IMR-90 (cell line): ENCODE data around the gene L1CAM. TPM values are rescaled to one million over a fixed set of nuclear protein-coding genes. Genes with fewer than 3 reads are reported as not detected.

Experiments
- ATAC-seq: fragments of 200-7000 bp; cut with Tn5 transposase; 2 replicates; pipeline ENCODE4 v1.9.1; 2020; ENCODE audit warnings: low read depth, mild to moderate bottlenecking, moderate library complexity
- BruUV-seq: library from RNA; stranded (reverse); fragments of 400-500 nt; replicated peaks from 2 replicates; lab custom pipeline; 2021; lab: Mats Ljungman, UMichigan
- CTCF ChIA-PET: fragments of 300-600 bp; formaldehyde crosslinking; extraction: SDS; loops from one replicate; lab custom pipeline; 2021; ENCODE audit warnings: antibody characterized with exemption; lab: Yijun Ruan, JAX
- POLR2A ChIA-PET: fragments of 300-600 bp; sonication (Branson Sonifier 250); formaldehyde crosslinking; loops from one replicate; lab custom pipeline; 2022; ENCODE audit warnings: antibody characterized with exemption; ENCODE audit not compliant: unreplicated experiment; lab: Charles Lee
- DNase-seq: peaks from one replicate; pipeline ENCODE4 v3.0.0; 2013
- H2AFZ ChIP-seq: replicated peaks from 2 replicates; pipeline ENCODE3; 2013; ENCODE audit warnings: low read length, mild to moderate bottlenecking; ENCODE audit not compliant: poor library complexity
- H2AK5ac ChIP-seq: 2 replicates; pipeline ENCODE4 v1.6.1; 2013; ENCODE audit warnings: low read depth, low read length, inconsistent platforms
- H2AK9ac ChIP-seq: replicated peaks from 2 replicates; pipeline ENCODE3; 2013; ENCODE audit warnings: mild to moderate bottlenecking, low read depth, low read length, moderate library complexity; ENCODE audit not compliant: poor library complexity
- H2BK120ac ChIP-seq: 2 replicates; pipeline ENCODE4 v1.6.1; 2013; ENCODE audit warnings: low read depth, low read length, inconsistent platforms
- H2BK15ac ChIP-seq: 3 replicates; pipeline ENCODE4 v1.6.1; 2013; ENCODE audit warnings: low read depth, low read length, inconsistent platforms
- H2BK20ac ChIP-seq: 2 replicates; pipeline ENCODE4 v1.6.1; 2013; ENCODE audit warnings: low read depth, mild to moderate bottlenecking, inconsistent platforms, low read length, moderate library complexity
- H2BK5ac ChIP-seq: 2 replicates; pipeline ENCODE4 v1.6.1; 2013; ENCODE audit warnings: mild to moderate bottlenecking, low read depth, low read length, inconsistent platforms; ENCODE audit not compliant: poor library complexity, severe bottlenecking
- H3K14ac ChIP-seq: replicated peaks from 2 replicates; pipeline ENCODE4 v1.6.1; 2013; ENCODE audit warnings: low read depth, low read length, inconsistent platforms
- H3K18ac ChIP-seq: 2 replicates; pipeline ENCODE4 v1.6.1; 2013; ENCODE audit warnings: low read depth, low read length, control low read depth
- H3K23ac ChIP-seq: 2 replicates; pipeline ENCODE4 v1.6.1; 2013; ENCODE audit warnings: low read depth, low read length, inconsistent platforms
- H3K27ac ChIP-seq: 2 replicates; pipeline ENCODE4 v1.5.1; 2013; ENCODE audit warnings: mild to moderate bottlenecking, control low read depth, low read length; ENCODE audit not compliant: insufficient read depth
- H3K27me3 ChIP-seq: 2 replicates; pipeline ENCODE4 v1.6.1; 2013; ENCODE audit warnings: low read length; ENCODE audit not compliant: control insufficient read depth, insufficient read depth
- H3K36me3 ChIP-seq: 2 replicates; pipeline ENCODE4 v1.6.1; 2013; ENCODE audit warnings: low read length, mixed read lengths; ENCODE audit not compliant: control insufficient read depth, insufficient read depth
- H3K4ac ChIP-seq: 2 replicates; pipeline ENCODE4 v1.6.1; 2013; ENCODE audit warnings: low read depth, low read length, inconsistent platforms
- H3K4me1 ChIP-seq: 2 replicates; pipeline ENCODE4 v1.6.1; 2013; ENCODE audit warnings: low read length, mixed read lengths; ENCODE audit not compliant: control insufficient read depth, insufficient read depth
- H3K4me2 ChIP-seq: 2 replicates; pipeline ENCODE4 v1.6.1; 2013; ENCODE audit warnings: low read depth, mild to moderate bottlenecking, control low read depth, low read length, moderate library complexity
- H3K4me3 ChIP-seq: 2 replicates; pipeline ENCODE4 v1.5.1; 2013; ENCODE audit warnings: low read depth, mild to moderate bottlenecking, control low read depth, low read length, moderate library complexity; ENCODE audit not compliant: insufficient read depth
- H3K56ac ChIP-seq: 2 replicates; pipeline ENCODE4 v1.6.1; 2013; ENCODE audit warnings: low read length, inconsistent platforms; ENCODE audit not compliant: insufficient read depth; ENCODE audit errors: extremely low read depth
- H3K79me1 ChIP-seq, 2 experiments: 2 replicates each; pipeline ENCODE4 v1.6.1; 2013; ENCODE audit warnings: low read length in 2 of 2, inconsistent platforms in 1 of 2, low read depth in 1 of 2
- H3K9ac ChIP-seq: 2 replicates; pipeline ENCODE4 v1.6.1; 2013; ENCODE audit warnings: low read depth, low read length, control low read depth
- H3K9me1 ChIP-seq: 2 replicates; pipeline ENCODE4 v1.6.1; 2013; ENCODE audit warnings: low read length, inconsistent platforms; ENCODE audit not compliant: insufficient read depth
- H3K9me3 ChIP-seq: 2 replicates; pipeline ENCODE4 v1.6.1; 2013; ENCODE audit warnings: low read length; ENCODE audit not compliant: control insufficient read depth, insufficient read depth
- H4K20me1 ChIP-seq: 2 replicates; pipeline ENCODE4 v1.6.1; 2013; ENCODE audit warnings: low read length, inconsistent platforms; ENCODE audit not compliant: insufficient read depth
- H4K5ac ChIP-seq: 2 replicates; pipeline ENCODE4 v1.6.1; 2013; ENCODE audit warnings: mild to moderate bottlenecking, low read depth, low read length, control low read depth
- H4K8ac ChIP-seq, 2 experiments: 2 replicates each; pipeline ENCODE4 v1.6.1; 2013; ENCODE audit warnings: low read depth in 2 of 2, low read length in 2 of 2, control low read depth in 1 of 2, inconsistent platforms in 1 of 2
- H4K91ac ChIP-seq: 2 replicates; pipeline ENCODE4 v1.6.1; 2013; ENCODE audit warnings: low read depth, low read length, inconsistent platforms; ENCODE audit not compliant: insufficient read depth
- BHLHE40 ChIP-seq: fragments of 150-350 bp; IDR thresholded peaks from 2 replicates; pipeline ENCODE4 v1.6.1; 2016; ENCODE audit warnings: mild to moderate bottlenecking, low read depth, low read length
- CHD1 ChIP-seq: IDR thresholded peaks from 2 replicates; pipeline ENCODE4 v1.6.1; 2012; ENCODE audit warnings: low read depth, low read length, improper control_type of control experiment
- MAZ ChIP-seq: IDR thresholded peaks from 2 replicates; pipeline ENCODE4 v1.6.1; 2012; ENCODE audit warnings: low read depth, mild to moderate bottlenecking, low read length, improper control_type of control experiment, moderate library complexity, borderline replicate concordance
- MXI1 ChIP-seq: IDR thresholded peaks from 2 replicates; pipeline ENCODE4 v1.6.1; 2012; ENCODE audit warnings: low read depth, mild to moderate bottlenecking, low read length, moderate library complexity, borderline replicate concordance
- RFX5 ChIP-seq: IDR thresholded peaks from 2 replicates; pipeline ENCODE4 v1.8.0; 2012; ENCODE audit warnings: low read depth, mild to moderate bottlenecking, low read length, moderate library complexity
- SMC3 ChIP-seq: fragments of 150-350 bp; IDR thresholded peaks from 2 replicates; pipeline ENCODE4 v1.6.1; 2016; ENCODE audit warnings: low read depth, mild to moderate bottlenecking, antibody characterized with exemption, low read length, moderate library complexity
- WGBS, 2 experiments: methylation state at CpG; one replicate each; pipeline versions ENCODE4 v1.1.5 to v1.1.7; 2013; ENCODE audit warnings: missing lambda C conversion rate in 2 of 2; ENCODE audit not compliant: insufficient read length in 1 of 2; ENCODE audit errors: extremely low coverage in 2 of 2; 5-methylcytosine and 5-hydroxymethylcytosine counted together
- dilution Hi-C: fragments of 300-500 bp; cut with HindIII; formaldehyde crosslinking; loops from one replicate; pipeline ENCODE4 v1.14.3; 2018; ENCODE audit warnings: low sequenced_read_pairs; ENCODE audit not compliant: unreplicated experiment
- in situ Hi-C: fragments of 300-500 bp; cut with MboI; formaldehyde crosslinking; loops from 3 replicates; pipeline ENCODE4 v1.14.3; 2019; ENCODE audit warnings: low sequenced_read_pairs, inconsistent platforms, mixed read lengths
- intact Hi-C: fragments of 100-400 bp; cut with micrococcal nuclease; formaldehyde crosslinking; loops from 2 replicates; pipeline ENCODE4 v1.10.0; 2022
- polyA plus RNA-seq, 3 experiments: library from polyadenylated mRNA; depleted of rRNA; stranded (reverse); fragments of >200 nt; gene quantifications; 2 replicates each; pipeline ENCODE4 v1.2.3, GENCODE V29; 2012; ENCODE audit warnings: low replicate concordance in 1 of 3
- total RNA-seq: library from RNA; depleted of rRNA; stranded (reverse); fragments of >200 nt; gene quantifications from 2 replicates; pipeline ENCODE4 v1.2.3, GENCODE V29; 2012; rRNA removed
- TF ChIP-seq, protein P1 (sequence below): conservative IDR thresholded peaks from 2 replicates; pipeline ENCODE4 v1.5.1; 2012; ENCODE audit warnings: mild to moderate bottlenecking, low read depth, low read length, improper control_type of control experiment

Gene L1CAM
- total and polyA plus RNA-seq, 2 of the 4 experiments (the other 2 are of a cell fraction): 0.36 to 1.9 TPM

DNA sequence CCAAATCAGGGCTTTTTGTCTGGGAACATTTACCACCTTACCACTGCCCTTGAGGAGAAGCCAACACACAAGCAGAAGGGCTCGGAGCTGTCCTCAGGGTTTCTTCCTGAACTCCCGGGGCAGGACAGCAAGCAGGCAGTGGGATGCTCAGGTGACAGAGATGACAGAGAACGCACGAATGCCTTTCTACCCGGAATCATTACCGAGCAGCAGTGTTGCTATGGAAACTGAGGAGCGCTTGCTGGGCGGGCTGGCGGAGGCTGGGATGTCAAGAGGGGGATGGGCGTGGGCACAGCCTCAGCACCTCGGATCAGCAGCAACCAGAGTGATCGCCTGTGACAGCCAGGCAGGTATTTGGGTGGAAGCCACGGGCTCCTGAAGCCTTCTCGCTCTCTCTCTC lies 73.8 kb downstream of the L1CAM start:
- H2BK120ac ChIP-seq: no peak overlapping the region
- H2AK5ac ChIP-seq: no peak overlapping the region
- H2BK5ac ChIP-seq: no peak overlapping the region
- no peak overlapping the region for H2BK20ac ChIP-seq
- POLR2A ChIA-PET: no interaction called here
- peaks cover 18% of the 10 kb centered on the region for H3K27me3 ChIP-seq
- no peak overlapping the region for H4K91ac ChIP-seq
- DNase-seq (no peak), ATAC-seq (no peak)
- H3K4me1 ChIP-seq: no peaks in the 10 kb centered on the region
- H3K9me1 ChIP-seq: no peaks in the 10 kb centered on the region
- H3K14ac ChIP-seq: no peak overlapping the region
- WGBS, 2 experiments: 54% methylated on average over 6 of the region's 14 CpGs; no CpG with 5 or more reads in 1 of the 2 experiments
- H3K9ac ChIP-seq: no peak overlapping the region
- H3K27ac ChIP-seq: no peak overlapping the region
- H2AK9ac ChIP-seq: no peak overlapping the region
- BruUV-seq: no TSS peak
- intact Hi-C loops: no loop called here
- no peak overlapping the region for H3K56ac ChIP-seq
- H3K18ac ChIP-seq: no peak overlapping the region
- peaks cover 11% of the 10 kb centered on the region for H3K9me3 ChIP-seq
- no peaks in the 10 kb centered on the region for H3K36me3 ChIP-seq
- TF ChIP-seq MAZ: no peak
- TF ChIP-seq CHD1: no peak
- TF ChIP-seq BHLHE40: no peak
- TF ChIP-seq SMC3: no peak
- TF ChIP-seq RFX5: no peak
- TF ChIP-seq MXI1: no peak
- TF ChIP-seq, protein P1, sequence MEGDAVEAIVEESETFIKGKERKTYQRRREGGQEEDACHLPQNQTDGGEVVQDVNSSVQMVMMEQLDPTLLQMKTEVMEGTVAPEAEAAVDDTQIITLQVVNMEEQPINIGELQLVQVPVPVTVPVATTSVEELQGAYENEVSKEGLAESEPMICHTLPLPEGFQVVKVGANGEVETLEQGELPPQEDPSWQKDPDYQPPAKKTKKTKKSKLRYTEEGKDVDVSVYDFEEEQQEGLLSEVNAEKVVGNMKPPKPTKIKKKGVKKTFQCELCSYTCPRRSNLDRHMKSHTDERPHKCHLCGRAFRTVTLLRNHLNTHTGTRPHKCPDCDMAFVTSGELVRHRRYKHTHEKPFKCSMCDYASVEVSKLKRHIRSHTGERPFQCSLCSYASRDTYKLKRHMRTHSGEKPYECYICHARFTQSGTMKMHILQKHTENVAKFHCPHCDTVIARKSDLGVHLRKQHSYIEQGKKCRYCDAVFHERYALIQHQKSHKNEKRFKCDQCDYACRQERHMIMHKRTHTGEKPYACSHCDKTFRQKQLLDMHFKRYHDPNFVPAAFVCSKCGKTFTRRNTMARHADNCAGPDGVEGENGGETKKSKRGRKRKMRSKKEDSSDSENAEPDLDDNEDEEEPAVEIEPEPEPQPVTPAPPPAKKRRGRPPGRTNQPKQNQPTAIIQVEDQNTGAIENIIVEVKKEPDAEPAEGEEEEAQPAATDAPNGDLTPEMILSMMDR: no peak
- no peaks in the 10 kb centered on the region for H3K79me1 ChIP-seq
- H4K5ac ChIP-seq: no peak overlapping the region
- no peak overlapping the region for H3K4ac ChIP-seq
- no peak overlapping the region for H2BK15ac ChIP-seq
- no peak overlapping the region for H4K8ac ChIP-seq
- H3K4me3 ChIP-seq: no peak overlapping the region
- in situ Hi-C loops: no loop called here
- CTCF ChIA-PET: no interaction called here
- H3K4me2 ChIP-seq: no peak overlapping the region
- H4K20me1 ChIP-seq: no peaks in the 10 kb centered on the region
- no peak overlapping the region for H3K23ac ChIP-seq
- dilution Hi-C loops: no loop called here
- no peak overlapping the region for H2AFZ ChIP-seq

Other genes with a start within 250 kb of the L1CAM start
- under 0.01 TPM in 2 replicates for gene DUSP9, start 239.0 kb downstream of the L1CAM start, total RNA-seq
- 0.09 and 0.16 TPM in 2 replicates for gene DUSP9, start 239.0 kb downstream of the L1CAM start, polyA plus RNA-seq (2012; rRNA removed)
- gene PNCK, start 212.4 kb downstream of the L1CAM start, total RNA-seq: 0.18 TPM in 1 of 2 replicates, not detected in the other
- 0.13 and 0.22 TPM in 2 replicates for gene PNCK, start 212.4 kb downstream of the L1CAM start, polyA plus RNA-seq (2012; rRNA removed)
- gene SLC6A8, start 198.2 kb downstream of the L1CAM start, total RNA-seq: 6.7 and 7.2 TPM in 2 replicates
- 21.1 and 25.5 TPM in 2 replicates for gene SLC6A8, start 198.2 kb downstream of the L1CAM start, polyA plus RNA-seq (2012; rRNA removed)
- gene BCAP31, start 161.8 kb downstream of the L1CAM start, total RNA-seq: 166 and 244 TPM in 2 replicates
- 125 and 131 TPM in 2 replicates for gene BCAP31, start 161.8 kb downstream of the L1CAM start, polyA plus RNA-seq (2012; rRNA removed)
- gene ABCD1, start 161.3 kb downstream of the L1CAM start, total RNA-seq: 4.3 and 4.7 TPM in 2 replicates
- 7.0 and 8.3 TPM in 2 replicates for gene ABCD1, start 161.3 kb downstream of the L1CAM start, polyA plus RNA-seq (2012; rRNA removed)
- gene PLXNB3, start 121.9 kb downstream of the L1CAM start, total RNA-seq: 0.36 and 1.7 TPM in 2 replicates
- gene PLXNB3, start 121.9 kb downstream of the L1CAM start, polyA plus RNA-seq (2012; rRNA removed): 22.3 and 26.9 TPM in 2 replicates
- 0.36 and 0.56 TPM in 2 replicates for gene SRPK3, start 105.1 kb downstream of the L1CAM start, total RNA-seq
- 0.34 and 0.70 TPM in 2 replicates for gene SRPK3, start 105.1 kb downstream of the L1CAM start, polyA plus RNA-seq (2012; rRNA removed)
- 75.8 and 79.4 TPM in 2 replicates for gene IDH3G, start 91.8 kb downstream of the L1CAM start, total RNA-seq
- 85.7 and 95.0 TPM in 2 replicates for gene IDH3G, start 91.8 kb downstream of the L1CAM start, polyA plus RNA-seq (2012; rRNA removed)
- gene SSR4, start 91.5 kb downstream of the L1CAM start, total RNA-seq: 118 and 141 TPM in 2 replicates
- 480 and 481 TPM in 2 replicates for gene SSR4, start 91.5 kb downstream of the L1CAM start, polyA plus RNA-seq (2012; rRNA removed)
- under 0.01 and 0.28 TPM in 2 replicates for gene PDZD4, start 55.6 kb downstream of the L1CAM start, total RNA-seq
- gene PDZD4, start 55.6 kb downstream of the L1CAM start, polyA plus RNA-seq (2012; rRNA removed): 0.34 and 0.38 TPM in 2 replicates
- gene AVPR2, start 18.5 kb upstream of the L1CAM start, total RNA-seq: not detected in 2 replicates
- gene AVPR2, start 18.5 kb upstream of the L1CAM start, polyA plus RNA-seq (2012; rRNA removed): not detected in 2 replicates
- gene ARHGAP4, start 40.1 kb upstream of the L1CAM start, total RNA-seq: 0.18 and 0.28 TPM in 2 replicates
- gene ARHGAP4, start 40.1 kb upstream of the L1CAM start, polyA plus RNA-seq (2012; rRNA removed): 0.72 and 0.79 TPM in 2 replicates
- 98.6 and 118 TPM in 2 replicates for gene NAA10, start 48.9 kb upstream of the L1CAM start, total RNA-seq
- gene NAA10, start 48.9 kb upstream of the L1CAM start, polyA plus RNA-seq (2012; rRNA removed): 150 and 172 TPM in 2 replicates
- gene RENBP, start 58.5 kb upstream of the L1CAM start, total RNA-seq: 0.18 TPM in 1 of 2 replicates, not detected in the other
- gene RENBP, start 58.5 kb upstream of the L1CAM start, polyA plus RNA-seq (2012; rRNA removed): 0.10 and 0.15 TPM in 2 replicates
- 3.2 and 4.4 TPM in 2 replicates for gene HCFC1, start 85.6 kb upstream of the L1CAM start, total RNA-seq
- gene HCFC1, start 85.6 kb upstream of the L1CAM start, polyA plus RNA-seq (2012; rRNA removed): 17.6 and 19.0 TPM in 2 replicates
- 2.8 and 3.4 TPM in 2 replicates for gene TMEM187, start 86.6 kb upstream of the L1CAM start, total RNA-seq
- gene TMEM187, start 86.6 kb upstream of the L1CAM start, polyA plus RNA-seq (2012; rRNA removed): 6.2 and 6.3 TPM in 2 replicates
- gene IRAK1, start 133.7 kb upstream of the L1CAM start, total RNA-seq: 31.9 and 33.3 TPM in 2 replicates
- gene IRAK1, start 133.7 kb upstream of the L1CAM start, polyA plus RNA-seq (2012; rRNA removed): 50.2 and 61.9 TPM in 2 replicates
- gene MECP2, start 211.5 kb upstream of the L1CAM start, total RNA-seq: 8.4 and 10.8 TPM in 2 replicates
- 9.7 and 10.1 TPM in 2 replicates for gene MECP2, start 211.5 kb upstream of the L1CAM start, polyA plus RNA-seq (2012; rRNA removed)